CMK (cell line): ENCODE data around the gene COL5A3.
"Not testable (repeated sequence)": the region's sequence is repeated elsewhere in the genome, so short reads cannot be mapped to it uniquely, and the experiment has no call there.

Source experiments
- DNase-seq: peaks from one replicate; pipeline ENCODE4 v3.0.0-alpha.2; 2010; ENCODE audit warnings: low read depth

Gene COL5A3

GRCh38 chr19:9970481-9970880 is 39.8 kb downstream of the COL5A3 start:
- no peak for DNase-seq

DNA sequence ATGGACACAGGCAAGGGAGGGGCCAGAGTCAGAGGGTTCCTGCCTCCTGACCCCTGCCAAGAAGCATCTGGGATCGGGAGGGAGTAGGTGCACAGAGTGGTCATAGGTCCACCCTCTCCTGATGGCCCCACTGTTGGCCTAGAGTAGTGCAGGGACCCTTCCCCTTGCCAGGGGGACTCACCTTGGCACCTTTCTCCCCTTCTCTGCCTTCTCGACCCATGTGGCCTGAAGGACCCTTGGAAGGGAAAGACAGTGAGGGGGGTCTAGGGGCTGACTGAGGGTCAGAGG is 40.7 kb downstream of the COL5A3 start:
- no peak for DNase-seq

GRCh38 chr19:9968820-9969687 is 41.2 kb downstream of the COL5A3 start:
- no peak for DNase-seq

- DNase-seq = no peak
Measured at GRCh38 chr19:9967326-9967725, 43.0 kb downstream of the COL5A3 start.

GRCh38 chr19:9966448-9966847 is 43.9 kb downstream of the COL5A3 start:
- DNase-seq = no peak

GRCh38 chr19:9966024-9966423 is 44.3 kb downstream of the COL5A3 start:
- DNase-seq = no peak

DNA sequence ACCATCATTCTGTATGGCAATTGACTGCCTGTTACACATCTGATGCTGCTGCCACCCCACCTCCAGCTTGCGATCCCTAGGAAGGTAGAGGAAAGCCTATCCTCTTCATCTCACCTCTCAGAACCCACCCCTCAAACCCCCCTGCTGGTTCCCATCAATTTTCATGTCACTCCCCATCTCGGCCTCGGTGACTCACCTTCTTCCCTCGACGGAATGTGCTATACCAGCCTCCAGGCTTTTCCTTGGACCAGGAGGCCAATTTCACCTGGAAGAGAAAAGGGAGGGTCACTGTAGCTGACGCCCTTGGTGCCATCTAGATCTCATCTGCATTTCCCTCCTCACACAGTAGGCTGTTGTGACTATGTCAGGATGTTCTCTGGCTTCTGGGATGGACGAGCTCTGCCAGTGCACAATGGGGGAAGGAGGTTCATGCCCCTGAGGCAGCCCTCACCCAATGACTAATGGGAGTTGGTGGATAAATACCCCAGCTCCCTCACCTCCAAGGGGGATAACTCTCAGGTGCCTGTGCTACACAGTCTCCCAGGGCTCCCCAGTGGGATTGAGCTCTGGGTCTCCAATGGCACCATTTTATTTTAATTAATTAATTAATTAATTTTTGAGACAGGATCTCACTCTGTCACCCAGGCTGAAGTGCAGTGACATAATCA is 47.5 kb downstream of the COL5A3 start:
- no peak for DNase-seq

GRCh38 chr19:9961103-9961502 is 49.2 kb downstream of the COL5A3 start:
- DNase-seq = no peak

- DNase-seq = no peak
Measured at GRCh38 chr19:9958379-9958821, 51.9 kb downstream of the COL5A3 start.

DNA sequence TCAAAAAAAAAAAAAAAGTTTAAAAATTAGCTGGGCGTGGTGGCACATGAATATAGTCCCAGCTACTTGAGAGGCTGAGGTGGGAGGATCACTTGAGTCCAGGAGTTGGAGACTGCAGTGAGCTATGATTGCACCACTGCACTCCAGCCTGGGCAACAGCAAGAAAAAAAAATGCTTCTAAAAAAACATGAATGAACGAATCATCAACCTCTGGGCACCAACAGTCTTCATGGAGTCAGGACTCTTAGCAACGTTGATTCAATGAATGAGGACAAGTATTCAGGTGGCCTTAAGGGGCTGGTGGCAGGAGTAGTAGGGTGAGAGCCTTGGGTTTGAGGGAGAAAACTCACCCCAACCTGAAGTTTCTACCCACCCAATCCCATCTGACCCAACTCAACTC is 53.3 kb downstream of the COL5A3 start:
- no peak for DNase-seq

- no peak for DNase-seq
Measured at GRCh38 chr19:9953802-9954542, 56.3 kb downstream of the COL5A3 start.

DNA sequence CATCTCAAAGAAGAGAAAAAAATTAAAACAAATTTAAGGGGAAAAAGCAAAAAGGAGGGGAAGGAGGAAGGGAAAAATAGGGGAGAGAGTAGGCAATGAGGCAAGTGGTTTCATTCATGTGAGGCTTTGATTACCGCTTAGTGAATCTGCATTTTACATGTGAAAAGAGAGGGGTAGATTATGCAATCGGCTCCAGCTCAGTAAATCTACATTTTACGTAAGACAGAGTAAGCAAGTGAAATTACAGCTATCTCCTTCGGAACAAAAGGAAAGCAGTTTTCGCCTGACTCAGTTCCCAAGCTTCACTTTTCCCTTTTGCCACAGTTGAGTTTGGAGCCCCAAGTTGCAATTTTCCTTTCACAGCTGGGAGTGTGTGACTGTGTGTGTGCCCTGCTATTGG is 58.0 kb downstream of the COL5A3 start:
- DNase-seq = no peak

GRCh38 chr19:9947441-9947840 is 62.9 kb downstream of the COL5A3 start:
- no peak for DNase-seq

DNA sequence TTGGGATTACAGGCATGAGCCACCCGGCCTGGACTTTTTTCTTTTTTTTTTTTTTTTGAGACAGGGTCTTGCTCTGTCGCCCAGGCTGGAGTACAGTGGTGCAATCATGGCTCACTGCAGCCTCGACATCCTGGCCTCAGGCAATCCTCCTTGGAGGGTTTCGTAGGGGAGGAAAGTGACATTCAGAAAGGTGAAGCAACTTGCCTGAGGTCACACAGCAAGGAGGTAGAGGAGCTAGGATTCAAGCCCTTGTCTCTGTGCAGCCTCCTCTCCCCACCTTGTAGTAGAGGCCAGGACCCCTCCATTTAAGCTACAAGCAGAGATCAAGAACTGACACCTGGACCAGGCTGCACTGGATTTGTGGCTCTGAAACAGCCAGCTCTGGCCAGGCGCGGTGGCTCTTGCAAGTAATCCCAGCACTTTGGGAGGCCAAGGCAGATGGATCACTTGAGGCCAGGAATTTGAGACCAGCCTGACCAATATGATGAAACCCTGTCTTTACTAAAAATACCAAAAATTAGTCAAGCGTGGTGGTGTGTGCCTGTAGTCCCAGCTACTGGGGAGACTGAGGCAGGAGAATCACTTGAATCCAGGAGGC is 63.7 kb downstream of the COL5A3 start:
- not testable (repeated sequence) for DNase-seq

DNA sequence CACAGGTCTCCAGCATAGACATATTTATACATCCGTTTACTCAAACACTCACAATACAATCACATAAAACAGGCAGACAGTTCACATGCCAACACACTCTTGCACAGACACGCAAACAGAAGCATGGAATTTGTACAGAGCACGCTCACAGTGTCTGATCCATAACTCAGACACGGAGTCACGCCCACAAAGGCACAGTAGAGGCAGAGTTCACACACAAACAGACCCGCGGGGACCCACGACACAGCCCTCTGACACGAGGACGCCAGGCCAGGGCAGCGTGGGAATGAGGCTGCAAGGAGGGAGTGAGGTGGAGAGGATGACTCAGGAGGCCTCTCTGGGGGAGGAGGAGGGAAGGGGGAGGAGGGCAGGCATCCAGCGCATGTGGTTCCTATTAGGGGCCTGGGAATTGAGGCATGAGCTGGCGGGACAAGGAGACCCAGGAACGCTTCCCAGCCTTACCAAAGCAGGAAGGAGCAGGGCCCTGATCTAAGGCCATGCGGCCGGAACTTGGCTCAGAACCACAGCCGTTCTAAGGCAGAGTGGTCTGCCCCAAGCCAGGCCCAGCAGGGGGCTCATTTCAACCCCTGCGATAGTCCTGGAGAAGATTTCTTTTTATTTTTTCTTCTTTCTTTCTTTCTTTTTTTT is 64.9 kb downstream of the COL5A3 start:
- DNase-seq = no peak

GRCh38 chr19:9943744-9944143 is 66.6 kb downstream of the COL5A3 start:
- DNase-seq = no peak

GRCh38 chr19:9941671-9942070 is 68.6 kb downstream of the COL5A3 start:
- DNase-seq = no peak

GRCh38 chr19:9941231-9941630 is 69.1 kb downstream of the COL5A3 start:
- DNase-seq = no peak

DNA sequence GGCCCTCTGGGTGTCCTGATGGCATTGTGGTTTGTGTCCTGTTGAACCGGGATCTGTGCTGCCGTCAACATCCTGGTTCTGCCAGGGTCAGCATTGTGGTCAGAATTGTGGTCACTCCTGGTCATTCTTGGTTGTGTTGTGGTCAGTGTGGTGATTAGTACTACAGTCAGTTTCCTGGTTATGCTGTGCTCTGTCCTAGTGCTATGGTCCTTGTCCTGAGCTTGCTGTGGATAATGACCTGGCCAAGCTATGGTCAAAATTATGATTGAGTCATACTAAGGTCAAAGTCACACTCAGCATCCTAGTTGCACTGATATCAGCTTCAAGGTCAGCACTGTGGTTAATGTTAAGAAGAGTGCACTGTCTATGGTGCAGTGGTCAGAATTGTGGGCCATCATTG is 69.5 kb downstream of the COL5A3 start:
- no peak for DNase-seq

DNA sequence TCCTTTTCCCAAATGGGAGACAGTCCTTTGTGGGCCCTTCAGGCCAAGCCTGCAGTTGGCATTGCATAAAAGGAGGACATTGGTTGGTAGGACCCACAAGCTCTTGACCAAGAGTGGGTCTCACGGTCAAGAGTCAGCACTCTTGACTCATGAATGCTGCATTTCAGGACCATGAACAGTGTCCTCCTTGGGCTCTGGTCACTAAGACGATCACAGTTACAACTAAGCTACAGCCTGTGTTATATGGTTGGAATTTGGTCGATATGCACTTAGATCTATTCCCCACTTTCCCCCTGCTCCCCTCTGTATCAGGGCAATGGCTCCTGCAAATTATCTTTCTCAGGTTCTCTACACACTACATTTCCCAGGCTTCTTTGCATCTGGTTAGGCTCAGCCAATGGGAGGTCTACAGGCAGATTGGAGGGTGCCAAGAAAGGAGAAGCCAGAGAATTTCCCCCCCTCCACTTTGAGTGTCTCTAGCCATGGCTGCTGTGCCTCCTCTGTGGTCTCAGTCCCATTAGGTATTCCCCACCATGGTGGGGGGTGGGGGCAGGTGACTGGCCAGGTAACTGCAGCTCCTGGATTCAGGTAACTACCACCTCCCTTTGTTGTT is 70.9 kb downstream of the COL5A3 start:
- no peak for DNase-seq

DNA sequence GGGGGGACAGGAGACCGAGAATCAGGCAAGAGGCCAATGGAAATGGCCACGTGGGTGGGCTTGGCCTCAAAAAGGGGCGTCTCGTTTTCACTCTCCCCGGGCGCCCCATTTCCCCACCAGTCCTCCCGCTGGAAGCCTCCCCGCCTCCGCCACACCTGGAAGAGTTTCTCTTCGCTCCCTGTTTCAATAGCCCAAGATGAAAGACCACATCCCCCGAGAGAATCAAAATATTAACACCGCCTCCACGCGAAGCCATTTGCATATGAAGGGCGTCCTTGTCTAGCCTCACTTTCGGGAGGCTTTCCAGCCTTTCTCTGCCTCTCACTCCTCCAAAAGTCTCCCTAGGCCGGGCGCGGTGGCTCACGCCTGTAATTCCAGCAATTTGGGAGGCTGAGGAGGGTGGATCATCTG is 73.3 kb downstream of the COL5A3 start:
- DNase-seq = no peak
